Gastrocnemius medialis (tissue), 4 donors: ENCODE data around the gene RIBC2. TPM values are rescaled to one million over a fixed set of nuclear protein-coding genes. Genes with fewer than 3 reads are reported as not detected.
A peak's percentile ranks its signal among the peaks of the same experiment; 100 is the strongest.

Experiments
- ATAC-seq, 2 donors: fragments of 150-250 bp; one replicate each; pipeline ENCODE4 v1.9.1; 2016
- DNase-seq, 2 donors: peaks; one replicate each; pipeline ENCODE4 v3.0.0-alpha.2; 2019
- H3K27ac ChIP-seq, 4 donors: fragments of 200-600 bp; sonication (generic); 1 replicate in 1 of 4; 2 replicates in 3 of 4; pipeline ENCODE4 v1.5.1; 2016 to 2018; ENCODE audit warnings: mild to moderate bottlenecking in 2 of 4, moderate library complexity in 1 of 4
- H3K27me3 ChIP-seq, 3 donors: fragments of 200-600 bp; sonication (generic) in 2 of 3; 1 replicate in 1 of 3; 2 replicates in 2 of 3; pipeline versions ENCODE4 v1.5.1 to v1.6.0; 2016 to 2019; ENCODE audit warnings: mild to moderate bottlenecking in 1 of 3, moderate library complexity in 1 of 3
- H3K36me3 ChIP-seq, 2 donors: fragments of 200-600 bp; sonication (generic) in 1 of 2; one replicate each; pipeline ENCODE4 v1.5.1; 2017 to 2018
- H3K4me1 ChIP-seq, 2 donors: fragments of 200-600 bp; sonication (generic) in 1 of 2; one replicate each; pipeline ENCODE4 v1.5.1; 2016 to 2017; ENCODE audit warnings: mild to moderate bottlenecking in 2 of 2
- H3K4me3 ChIP-seq, 4 donors: fragments of 200-600 bp; sonication (generic) in 3 of 4; 1 replicate in 1 of 4; 2 replicates in 3 of 4; pipeline ENCODE4 v1.5.1; 2016 to 2019; ENCODE audit warnings: mild to moderate bottlenecking in 2 of 4
- H3K9me3 ChIP-seq, 3 donors: fragments of 200-600 bp; sonication (generic) in 2 of 3; 1 replicate in 1 of 3; 2 replicates in 2 of 3; pipeline ENCODE4 v1.5.1; 2016 to 2019
- POLR2A ChIP-seq, 2 donors: fragments of 450-650 bp; IDR thresholded peaks; one replicate each; pipeline ENCODE4 v1.6.1; 2017; ENCODE audit warnings: antibody characterized with exemption in 2 of 2, mild to moderate bottlenecking in 2 of 2, moderate library complexity in 2 of 2
- in situ Hi-C, 4 donors: fragments of 200-750 bp; cut with MboI; loops; one replicate each; pipeline versions ENCODE4 v1.15.0 to v1.8.0; 2017; ENCODE audit warnings: low sequenced_read_pairs in 4 of 4
- intact Hi-C: fragments of 100-400 bp; cut with DNase I; formaldehyde crosslinking; loops from one replicate; pipeline ENCODE4 v1.15.1; 2023; ENCODE audit warnings: low total_unique reads
- total RNA-seq, 4 donors: library from RNA; depleted of rRNA; stranded (reverse); fragments of >200 nt; gene quantifications; one replicate each; pipeline versions ENCODE4 v1.1.0 to v1.2.3, GENCODE V29; 2016
- TF ChIP-seq, protein P1 (sequence below), 5 experiments: fragments of 450-650 bp in 3 of 5; fragments of 200-600 bp in 2 of 5; sonication (generic) in 2 of 5; IDR thresholded peaks in 4 of 5; conservative IDR thresholded peaks in 1 of 5; 1 replicate in 4 of 5; 2 replicates in 1 of 5; pipeline ENCODE4 v1.5.1; 2016 to 2019; ENCODE audit warnings: antibody characterized with exemption in 5 of 5, mild to moderate bottlenecking in 3 of 5, moderate library complexity in 3 of 5

RIBC2 gene
- total RNA-seq, 4 donors from 2014 or later, result not detected

DNA sequence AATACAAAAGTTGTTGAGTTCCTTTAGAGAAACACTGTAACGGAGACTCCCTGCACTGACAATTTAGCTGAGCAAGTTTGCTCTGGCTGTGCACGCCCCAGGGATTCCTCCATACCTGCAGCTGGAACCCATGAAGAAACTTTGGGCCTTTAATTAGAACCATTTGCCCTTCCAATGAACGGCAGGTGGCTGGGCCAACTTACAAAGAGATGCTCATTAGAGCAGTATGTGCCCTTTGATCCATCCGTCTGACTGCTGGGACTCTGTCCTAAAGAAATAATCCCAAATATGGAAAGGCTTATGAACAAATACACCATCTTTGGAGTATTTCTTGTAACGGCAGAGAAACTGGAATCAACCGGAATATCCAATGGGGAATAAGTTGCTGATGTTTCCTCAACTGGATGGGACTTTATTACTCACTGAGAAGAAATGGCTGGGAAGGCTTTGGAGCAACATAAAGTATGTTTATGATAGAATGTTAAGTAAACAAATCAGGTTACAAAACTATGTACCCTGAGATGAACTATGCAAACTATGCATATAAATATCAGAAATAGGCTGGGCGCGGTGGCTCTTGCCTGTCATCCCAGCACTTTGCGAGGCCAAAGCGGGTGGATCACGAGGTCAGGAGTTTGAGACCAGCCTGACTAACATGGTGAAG is 64.7 kb downstream of the RIBC2 start:
- H3K36me3 ChIP-seq, result no peaks in the 10 kb centered on the region
- no peak for DNase-seq
- peak overlapping the region in 1 of 4 donors; percentile 26 for H3K27ac ChIP-seq
- no peaks in the 10 kb centered on the region for H3K4me1 ChIP-seq
- H3K9me3 ChIP-seq, result no peaks in the 10 kb centered on the region
- H3K4me3 ChIP-seq, result no peak overlapping the region
- no peaks in the 10 kb centered on the region for H3K27me3 ChIP-seq
- ATAC-seq, result peak in 1 of 2 donors; percentile 39
- intact Hi-C loops (no loop called here), in situ Hi-C loops (no loop called here)
- TF ChIP-seq POLR2A (IDR thresholded peaks at IDR 0.05), result no peak
- TF ChIP-seq, protein P1, sequence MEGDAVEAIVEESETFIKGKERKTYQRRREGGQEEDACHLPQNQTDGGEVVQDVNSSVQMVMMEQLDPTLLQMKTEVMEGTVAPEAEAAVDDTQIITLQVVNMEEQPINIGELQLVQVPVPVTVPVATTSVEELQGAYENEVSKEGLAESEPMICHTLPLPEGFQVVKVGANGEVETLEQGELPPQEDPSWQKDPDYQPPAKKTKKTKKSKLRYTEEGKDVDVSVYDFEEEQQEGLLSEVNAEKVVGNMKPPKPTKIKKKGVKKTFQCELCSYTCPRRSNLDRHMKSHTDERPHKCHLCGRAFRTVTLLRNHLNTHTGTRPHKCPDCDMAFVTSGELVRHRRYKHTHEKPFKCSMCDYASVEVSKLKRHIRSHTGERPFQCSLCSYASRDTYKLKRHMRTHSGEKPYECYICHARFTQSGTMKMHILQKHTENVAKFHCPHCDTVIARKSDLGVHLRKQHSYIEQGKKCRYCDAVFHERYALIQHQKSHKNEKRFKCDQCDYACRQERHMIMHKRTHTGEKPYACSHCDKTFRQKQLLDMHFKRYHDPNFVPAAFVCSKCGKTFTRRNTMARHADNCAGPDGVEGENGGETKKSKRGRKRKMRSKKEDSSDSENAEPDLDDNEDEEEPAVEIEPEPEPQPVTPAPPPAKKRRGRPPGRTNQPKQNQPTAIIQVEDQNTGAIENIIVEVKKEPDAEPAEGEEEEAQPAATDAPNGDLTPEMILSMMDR (IDR thresholded peaks at IDR 0.05 in 4 of 5, conservative IDR thresholded peaks at IDR 0.05 in 1 of 5), result no peak

DNA sequence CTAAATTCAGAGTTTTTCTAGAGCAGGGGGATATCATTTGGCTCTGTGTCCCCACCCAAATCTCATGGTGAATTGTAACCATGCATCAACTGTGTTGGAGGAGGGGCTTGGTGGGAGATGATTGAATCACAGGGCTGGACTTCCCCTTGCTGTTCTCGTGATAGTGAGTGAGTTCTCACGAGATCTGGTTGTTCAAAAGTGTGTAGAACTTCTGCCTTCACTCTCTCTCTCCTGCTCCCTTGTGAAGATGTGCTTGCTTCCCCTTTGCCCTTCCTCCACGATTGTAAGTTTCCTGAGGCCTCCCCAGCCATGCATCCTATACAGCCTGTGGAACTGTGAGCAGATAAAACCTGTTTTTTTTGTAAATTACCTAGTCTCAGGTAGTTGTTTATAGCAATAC is 67.2 kb downstream of the RIBC2 start:
- DNase-seq, result no peak
- Histone ChIP-seq H3K27ac (no peak overlapping the region), H3K4me1 (no peaks in the 10 kb centered on the region), H3K9me3 (no peaks in the 10 kb centered on the region), H3K4me3 (no peak overlapping the region), H3K36me3 (no peaks in the 10 kb centered on the region), H3K27me3 (no peaks in the 10 kb centered on the region)
- intact Hi-C loops, result no loop called here
- no peak for ATAC-seq
- TF ChIP-seq, protein P1 (IDR thresholded peaks at IDR 0.05 in 4 of 5, conservative IDR thresholded peaks at IDR 0.05 in 1 of 5), result no peak
- no peak for TF ChIP-seq POLR2A (IDR thresholded peaks at IDR 0.05)
- in situ Hi-C loops, result no loop called here

DNA sequence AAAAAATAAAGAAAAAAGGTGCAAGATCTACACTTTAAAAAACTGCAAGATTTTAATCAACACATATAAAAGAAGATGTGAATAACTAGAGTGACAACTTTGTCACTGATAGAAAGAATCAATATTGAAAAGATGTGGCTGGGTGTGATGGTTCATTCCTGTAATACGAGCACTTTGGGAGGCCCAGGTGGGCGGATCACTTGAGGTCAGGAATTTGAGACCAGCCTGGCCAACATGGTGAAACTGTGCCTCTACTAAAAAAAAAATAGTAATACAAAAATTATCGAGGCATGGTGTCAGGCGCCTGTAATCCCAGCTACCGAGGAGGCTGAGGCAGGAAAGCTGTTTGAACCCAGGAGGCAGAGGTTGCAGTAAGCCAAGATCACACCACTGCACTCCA is 68.2 kb downstream of the RIBC2 start:
- Histone ChIP-seq H3K27ac (no peak overlapping the region), H3K4me1 (no peaks in the 10 kb centered on the region), H3K4me3 (no peak overlapping the region), H3K36me3 (no peaks in the 10 kb centered on the region), H3K9me3 (no peaks in the 10 kb centered on the region), H3K27me3 (no peaks in the 10 kb centered on the region)
- intact Hi-C loops, result no loop called here
- in situ Hi-C loops, result no loop called here
- ATAC-seq (no peak), DNase-seq (no peak)
- TF ChIP-seq POLR2A (IDR thresholded peaks at IDR 0.05), result no peak
- TF ChIP-seq, protein P1 (IDR thresholded peaks at IDR 0.05 in 4 of 5, conservative IDR thresholded peaks at IDR 0.05 in 1 of 5), result no peak

Other genes with a start within 250 kb of the RIBC2 start
- gene NUP50, start 249.8 kb upstream of the RIBC2 start, total RNA-seq, result 10 to 100 TPM; 18.0 to 30.6 (median 26.3) TPM
- gene KIAA0930, start 172.8 kb upstream of the RIBC2 start, total RNA-seq, result 10 to 100 TPM; 45.1 to 99.9 (median 53.7) TPM
- 1 to 10 TPM in 2 of 4 donors, under 1 TPM in 2; 0.70 to 6.4 (median 2.1) TPM for gene UPK3A, start 128.7 kb upstream of the RIBC2 start, total RNA-seq
- gene FAM118A, start 103.8 kb upstream of the RIBC2 start, total RNA-seq, result 10 to 100 TPM in 3 of 4 donors, 1 to 10 TPM in 1; 4.1 to 30.0 (median 24.2) TPM
- not detected for gene SMC1B, start 94 bp upstream of the RIBC2 start, total RNA-seq
- gene FBLN1, start 89.2 kb downstream of the RIBC2 start, total RNA-seq, result 10 to 100 TPM; 12.5 to 37.1 (median 19.2) TPM